ENCODE measurements around the gene NOC2L.
"Not testable (repeated sequence)": the region's sequence is repeated elsewhere in the genome, so short reads cannot be mapped to it uniquely, and the experiment has no call there.

Gene NOC2L

GRCh38 chr1:960363-961131 lies 1.5 kb upstream of the NOC2L start, which contains the start of gene KLHL17:
Gene KLHL17 (plus strand): TSS chr1:960584. CDS start chr1:960694, 110 bp downstream.
- peak; percentile 85 for DNase-seq

DNA sequence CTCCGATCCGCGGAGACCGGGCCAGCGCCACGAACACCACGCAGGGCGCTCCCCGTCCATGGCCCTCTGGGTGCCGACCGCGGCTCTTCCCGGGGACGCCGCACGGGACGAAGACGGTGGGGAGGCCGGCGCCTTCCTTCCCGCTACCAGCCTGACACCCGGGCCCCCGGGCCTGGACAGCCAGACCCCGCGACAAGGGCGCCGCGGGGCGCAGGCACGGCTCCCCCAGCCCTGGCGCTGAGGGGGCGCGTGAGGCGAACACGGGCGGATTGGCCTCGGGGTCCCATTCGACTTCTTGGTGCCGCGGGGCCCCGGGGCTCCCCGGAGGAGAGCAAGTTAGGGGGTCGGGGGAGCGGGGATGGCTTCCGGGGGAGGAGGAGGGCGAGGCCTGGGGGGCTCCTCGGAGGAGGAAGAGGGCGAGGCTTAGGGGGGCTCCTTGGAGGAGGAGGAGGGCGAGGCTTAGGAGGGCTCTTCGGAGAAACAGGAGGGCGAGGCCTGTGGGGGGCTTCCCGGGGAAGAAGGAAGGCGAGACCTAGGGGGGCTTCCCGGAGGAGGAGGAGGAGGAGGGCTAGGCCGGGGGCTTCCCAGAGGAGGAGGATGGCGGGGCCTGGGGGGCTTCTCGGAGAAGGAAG lies 791 bp upstream of the NOC2L start:
- DNase-seq, result no peak

DNA sequence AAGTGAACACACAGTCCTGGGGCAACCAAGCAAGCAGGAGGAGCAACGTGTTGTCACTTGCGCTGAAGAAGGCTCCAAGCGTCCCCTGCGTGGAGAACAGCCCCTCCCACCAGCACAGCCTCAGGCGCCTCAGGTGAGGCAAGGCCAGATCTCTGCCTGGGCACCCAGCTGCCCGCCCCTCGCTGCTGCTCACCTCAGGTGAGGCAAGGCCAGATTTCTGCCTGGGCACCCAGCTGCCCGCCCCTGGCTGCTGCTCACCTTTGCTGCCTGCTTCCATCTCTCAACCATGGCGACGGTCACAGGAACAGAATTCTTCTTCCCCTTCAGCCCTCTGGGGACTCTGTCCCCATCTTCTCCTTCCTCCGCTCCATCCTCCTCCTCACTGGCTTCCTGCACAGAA lies 2.4 kb downstream of the NOC2L start:
- DNase-seq, result no peak

DNA sequence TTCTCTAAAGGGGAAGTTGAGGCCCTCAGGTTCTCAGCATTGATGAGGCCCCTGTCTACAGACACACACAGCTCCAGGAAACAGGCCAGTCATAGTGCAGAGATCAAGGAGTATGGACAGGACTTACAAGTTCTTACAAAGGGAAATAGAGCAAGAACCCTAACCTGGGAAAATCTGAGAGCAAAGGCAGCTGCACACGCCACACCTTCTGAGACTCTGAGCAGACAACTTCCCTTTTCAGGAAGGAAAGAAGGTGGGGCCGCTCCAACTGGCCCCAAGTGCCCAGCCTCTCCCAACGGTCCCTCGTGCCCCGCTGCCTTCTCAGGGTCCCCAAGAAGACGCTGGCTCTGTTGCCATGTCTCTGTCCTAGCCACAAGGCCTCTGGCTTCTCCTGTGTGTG lies 3.6 kb downstream of the NOC2L start:
- DNase-seq, result no peak

DNA sequence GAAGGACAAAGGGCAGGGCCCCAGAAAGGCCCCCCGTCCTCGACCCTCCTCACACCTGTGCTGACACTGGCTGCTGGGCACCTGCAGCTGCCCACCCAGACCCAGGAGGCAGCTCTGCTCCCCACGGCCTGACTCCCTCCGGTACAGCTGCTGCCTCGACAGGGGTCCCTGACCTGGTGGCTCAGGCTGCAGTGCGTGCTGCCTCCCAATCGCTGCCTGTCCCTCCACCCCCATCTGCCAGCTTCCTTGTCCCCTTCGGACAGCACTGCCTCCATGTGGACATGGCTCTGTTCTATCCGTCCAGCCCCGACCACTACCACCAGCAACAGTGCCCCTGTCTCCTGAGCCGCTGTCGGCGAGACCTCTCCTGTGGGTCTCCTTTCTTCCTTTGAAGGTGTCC lies 4.1 kb downstream of the NOC2L start:
- no peak for DNase-seq

DNA sequence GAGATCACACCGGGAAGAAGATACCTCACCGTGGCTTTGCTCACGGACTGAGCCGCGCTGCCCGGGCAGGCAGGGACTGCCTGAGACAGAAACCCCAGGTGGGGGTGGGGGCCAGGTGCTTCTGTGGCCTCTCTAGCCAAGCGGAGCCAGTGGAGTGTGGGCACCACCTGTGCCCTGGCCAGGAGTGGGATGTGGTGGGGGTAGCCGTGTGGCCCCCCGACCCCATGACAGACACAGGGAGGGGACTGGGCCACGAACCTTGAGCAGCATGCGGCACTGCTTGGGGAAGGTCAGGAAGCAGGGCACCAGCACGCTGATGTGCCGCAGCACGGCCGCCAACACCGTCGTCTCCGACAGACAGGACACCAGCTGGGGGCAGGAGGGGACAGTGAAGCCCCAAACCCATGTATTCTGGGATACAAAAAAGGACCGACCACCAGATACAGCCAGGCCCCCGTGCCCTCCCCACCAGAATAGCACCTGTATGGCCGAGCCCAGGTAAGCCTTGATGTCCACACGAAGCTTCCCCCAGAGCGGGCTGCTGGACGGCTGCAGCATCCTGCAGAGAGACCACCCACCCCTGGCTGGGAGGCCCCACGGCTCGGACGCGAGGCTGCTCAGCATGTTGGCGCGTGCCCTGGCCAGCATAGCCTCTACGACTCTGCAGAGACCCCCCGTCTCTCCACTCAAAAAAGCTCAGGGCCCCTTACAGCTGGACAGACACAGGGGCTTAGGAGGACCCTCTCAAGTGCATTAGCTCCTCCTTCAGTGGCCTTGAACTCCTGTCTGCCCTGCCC lies 5.3 kb downstream of the NOC2L start:
- no peak for DNase-seq

- no peak for DNase-seq
Measured at GRCh38 chr1:952603-953002, 6.5 kb downstream of the NOC2L start.

DNA sequence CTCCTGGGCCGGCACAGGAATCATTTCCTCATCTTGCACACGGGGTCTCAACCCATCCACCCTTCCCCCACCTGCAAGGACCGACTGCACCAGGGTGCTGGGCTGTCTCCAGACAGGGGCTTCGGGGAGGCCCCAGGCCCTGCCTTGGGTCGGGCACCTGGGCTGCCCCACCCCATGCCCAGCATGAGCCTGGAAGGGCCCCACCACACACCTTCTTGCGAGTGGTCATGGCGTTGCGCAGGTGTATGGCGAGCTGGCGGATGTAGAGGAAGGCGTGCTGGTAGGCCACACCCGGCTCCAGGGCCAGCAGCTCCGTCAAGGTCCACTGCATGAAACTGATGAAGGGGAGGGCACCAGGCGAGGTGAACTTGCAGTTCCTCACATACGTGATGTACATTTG lies 6.9 kb downstream of the NOC2L start:
- no peak for DNase-seq

DNA sequence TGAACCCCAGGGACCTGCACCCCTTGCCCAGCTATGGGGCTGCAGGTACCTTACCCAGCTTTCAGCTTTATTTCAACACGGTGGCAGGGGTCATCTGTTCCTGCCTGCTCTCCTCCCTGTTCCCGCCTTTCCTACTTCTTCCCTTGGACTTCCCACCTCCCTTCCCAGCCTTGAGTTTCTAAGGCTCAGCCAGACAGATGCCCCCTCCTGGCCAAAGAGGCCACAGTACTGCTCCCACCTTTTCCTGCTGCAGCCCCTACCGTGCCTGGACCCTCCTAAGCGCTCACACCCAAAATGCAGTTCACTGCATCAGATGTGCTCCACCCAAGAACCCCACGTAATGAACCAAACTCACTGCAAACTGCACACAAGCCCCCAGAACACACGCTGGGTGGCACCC lies 7.7 kb downstream of the NOC2L start:
- no peak for DNase-seq

GRCh38 chr1:950881-951280 lies 8.2 kb downstream of the NOC2L start:
- DNase-seq, result no peak

GRCh38 chr1:950268-950667 lies 8.8 kb downstream of the NOC2L start:
- DNase-seq, result no peak

- no peak for DNase-seq
Measured at GRCh38 chr1:947958-948357, 11.1 kb downstream of the NOC2L start.

- DNase-seq, result not testable (repeated sequence)
Measured at GRCh38 chr1:946811-947210, 12.2 kb downstream of the NOC2L start.

- DNase-seq, result no peak
Measured at GRCh38 chr1:945688-946556, 13.1 kb downstream of the NOC2L start.

GRCh38 chr1:944341-945325 lies 14.4 kb downstream of the NOC2L start:
- DNase-seq, result no peak

DNA sequence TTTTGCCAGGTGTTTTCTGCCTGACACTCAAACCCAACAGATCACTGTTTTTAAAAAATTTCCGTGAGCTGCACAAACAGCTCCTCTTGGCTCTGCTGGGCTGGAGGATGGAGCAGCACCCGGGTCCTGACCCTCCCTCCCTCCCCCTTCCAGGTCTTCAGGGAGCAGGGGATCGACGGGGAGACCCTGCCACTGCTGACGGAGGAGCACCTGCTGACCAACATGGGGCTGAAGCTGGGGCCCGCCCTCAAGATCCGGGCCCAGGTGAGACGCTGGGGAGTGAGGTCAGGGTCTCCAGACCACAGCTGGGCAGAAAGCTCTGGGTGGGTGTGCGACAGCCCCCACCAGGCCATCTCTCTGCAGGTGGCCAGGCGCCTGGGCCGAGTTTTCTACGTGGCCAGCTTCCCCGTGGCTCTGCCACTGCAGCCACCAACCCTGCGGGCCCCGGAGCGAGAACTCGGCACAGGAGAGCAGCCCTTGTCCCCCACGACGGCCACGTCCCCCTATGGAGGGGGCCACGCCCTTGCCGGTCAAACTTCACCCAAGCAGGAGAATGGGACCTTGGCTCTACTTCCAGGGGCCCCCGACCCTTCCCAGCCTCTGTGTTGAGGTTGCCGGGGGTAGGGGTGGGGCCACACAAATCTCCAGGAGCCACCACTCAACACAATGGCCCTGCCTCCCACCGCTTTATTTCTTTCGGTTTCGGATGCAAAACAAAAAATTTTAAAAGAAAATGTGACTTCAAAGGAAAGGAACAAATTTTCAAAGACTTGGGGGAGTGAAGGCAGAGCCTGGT lies 15.3 kb downstream of the NOC2L start:
- DNase-seq, result no peak

DNA sequence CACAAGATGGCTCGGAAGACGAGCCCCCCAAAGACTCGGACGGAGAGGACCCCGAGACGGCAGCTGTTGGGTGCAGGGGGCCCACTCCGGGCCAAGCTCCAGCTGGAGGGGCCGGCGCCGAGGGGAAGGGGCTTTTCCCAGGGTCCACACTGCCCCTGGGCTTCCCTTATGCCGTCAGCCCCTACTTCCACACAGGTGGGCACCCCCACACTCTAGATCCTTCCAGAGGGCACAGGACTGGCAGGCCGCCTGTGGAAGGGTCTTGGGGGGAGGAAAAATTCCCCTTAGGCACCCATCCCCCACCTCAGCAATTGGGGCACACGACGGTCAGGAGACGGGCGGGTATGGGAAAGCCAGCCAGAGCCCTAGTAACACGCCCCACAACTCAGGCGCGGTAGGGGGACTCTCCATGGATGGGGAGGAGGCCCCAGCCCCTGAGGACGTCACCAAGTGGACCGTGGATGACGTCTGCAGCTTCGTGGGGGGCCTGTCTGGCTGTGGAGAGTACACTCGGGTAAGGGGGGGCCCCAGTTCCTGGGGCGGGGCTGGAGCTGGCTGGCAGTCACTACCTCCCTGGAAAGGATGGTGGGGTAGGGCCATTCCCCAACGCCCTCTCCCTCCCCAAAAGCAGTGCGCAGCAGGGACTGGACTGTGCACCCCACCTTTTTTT lies 16.1 kb downstream of the NOC2L start:
- no peak for DNase-seq

- no peak for DNase-seq
Measured at GRCh38 chr1:942411-942821, 16.6 kb downstream of the NOC2L start.

- DNase-seq, result peak; percentile 93
Measured at GRCh38 chr1:941588-942383, 17.3 kb downstream of the NOC2L start.
